Tibial artery (tissue), 4 donors: ENCODE results near the gene GLI1.

Source experiments
- DNase-seq, 2 donors: peaks; one replicate each; pipeline ENCODE4 v3.0.0-alpha.2; 2019
- H3K27ac ChIP-seq, 2 donors: fragments of 200-600 bp; sonication (generic) in 1 of 2; 1 replicate in 1 of 2; 2 replicates in 1 of 2; pipeline ENCODE4 v1.5.1; 2018 to 2019; ENCODE audit warnings: mild to moderate bottlenecking in 1 of 2
- H3K27me3 ChIP-seq, 2 donors: fragments of 200-600 bp; sonication (generic) in 1 of 2; one replicate each; pipeline versions ENCODE4 v1.5.1 to v1.6.0; 2016 to 2019
- H3K36me3 ChIP-seq, 3 donors: fragments of 200-600 bp; sonication (generic) in 2 of 3; one replicate each; pipeline ENCODE4 v1.5.1; 2016 to 2019; ENCODE audit warnings: mild to moderate bottlenecking in 2 of 3
- H3K4me1 ChIP-seq, 4 donors: fragments of 200-600 bp; sonication (generic) in 2 of 4; 1 replicate in 3 of 4; 2 replicates in 1 of 4; pipeline ENCODE4 v1.5.1; 2016 to 2019
- H3K4me3 ChIP-seq, 2 donors: fragments of 200-600 bp; sonication (generic) in 1 of 2; 1 replicate in 1 of 2; 2 replicates in 1 of 2; pipeline ENCODE4 v1.5.1; 2018 to 2019; ENCODE audit warnings: mild to moderate bottlenecking in 2 of 2
- H3K9me3 ChIP-seq, 3 donors: fragments of 200-600 bp; sonication (generic) in 1 of 3; one replicate each; pipeline ENCODE4 v1.5.1; 2016 to 2019
- intact Hi-C: fragments of 100-400 bp; cut with DNase I; formaldehyde crosslinking; loops from one replicate; pipeline ENCODE4 v1.15.0; 2023; ENCODE audit warnings: low total_unique reads
- TF ChIP-seq, protein P1 (sequence below), 2 experiments: fragments of 200-600 bp in 1 of 2; fragments of 450-650 bp in 1 of 2; IDR thresholded peaks; one replicate each; pipeline ENCODE4 v1.5.1; 2017 to 2019; ENCODE audit warnings: antibody characterized with exemption in 2 of 2, mild to moderate bottlenecking in 1 of 2, moderate library complexity in 1 of 2

GLI1 gene

GRCh38 chr12:57469296-57470164 is 9.9 kb downstream of the GLI1 start:
- Histone ChIP-seq H3K27ac (no peak overlapping the region), H3K36me3 (no peaks in the 10 kb centered on the region), H3K9me3 (no peaks in the 10 kb centered on the region), H3K27me3 (peaks cover 0 to 42% of the 10 kb centered on the region in 2 donors), H3K4me3 (no peak overlapping the region), H3K4me1 (peaks cover 0 to under 1% (median 0%) of the 10 kb centered on the region in 4 donors)
- TF ChIP-seq, protein P1, sequence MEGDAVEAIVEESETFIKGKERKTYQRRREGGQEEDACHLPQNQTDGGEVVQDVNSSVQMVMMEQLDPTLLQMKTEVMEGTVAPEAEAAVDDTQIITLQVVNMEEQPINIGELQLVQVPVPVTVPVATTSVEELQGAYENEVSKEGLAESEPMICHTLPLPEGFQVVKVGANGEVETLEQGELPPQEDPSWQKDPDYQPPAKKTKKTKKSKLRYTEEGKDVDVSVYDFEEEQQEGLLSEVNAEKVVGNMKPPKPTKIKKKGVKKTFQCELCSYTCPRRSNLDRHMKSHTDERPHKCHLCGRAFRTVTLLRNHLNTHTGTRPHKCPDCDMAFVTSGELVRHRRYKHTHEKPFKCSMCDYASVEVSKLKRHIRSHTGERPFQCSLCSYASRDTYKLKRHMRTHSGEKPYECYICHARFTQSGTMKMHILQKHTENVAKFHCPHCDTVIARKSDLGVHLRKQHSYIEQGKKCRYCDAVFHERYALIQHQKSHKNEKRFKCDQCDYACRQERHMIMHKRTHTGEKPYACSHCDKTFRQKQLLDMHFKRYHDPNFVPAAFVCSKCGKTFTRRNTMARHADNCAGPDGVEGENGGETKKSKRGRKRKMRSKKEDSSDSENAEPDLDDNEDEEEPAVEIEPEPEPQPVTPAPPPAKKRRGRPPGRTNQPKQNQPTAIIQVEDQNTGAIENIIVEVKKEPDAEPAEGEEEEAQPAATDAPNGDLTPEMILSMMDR (IDR thresholded peaks at IDR 0.05) = no peak
- no peak for DNase-seq
- intact Hi-C loops = no loop called here

DNA sequence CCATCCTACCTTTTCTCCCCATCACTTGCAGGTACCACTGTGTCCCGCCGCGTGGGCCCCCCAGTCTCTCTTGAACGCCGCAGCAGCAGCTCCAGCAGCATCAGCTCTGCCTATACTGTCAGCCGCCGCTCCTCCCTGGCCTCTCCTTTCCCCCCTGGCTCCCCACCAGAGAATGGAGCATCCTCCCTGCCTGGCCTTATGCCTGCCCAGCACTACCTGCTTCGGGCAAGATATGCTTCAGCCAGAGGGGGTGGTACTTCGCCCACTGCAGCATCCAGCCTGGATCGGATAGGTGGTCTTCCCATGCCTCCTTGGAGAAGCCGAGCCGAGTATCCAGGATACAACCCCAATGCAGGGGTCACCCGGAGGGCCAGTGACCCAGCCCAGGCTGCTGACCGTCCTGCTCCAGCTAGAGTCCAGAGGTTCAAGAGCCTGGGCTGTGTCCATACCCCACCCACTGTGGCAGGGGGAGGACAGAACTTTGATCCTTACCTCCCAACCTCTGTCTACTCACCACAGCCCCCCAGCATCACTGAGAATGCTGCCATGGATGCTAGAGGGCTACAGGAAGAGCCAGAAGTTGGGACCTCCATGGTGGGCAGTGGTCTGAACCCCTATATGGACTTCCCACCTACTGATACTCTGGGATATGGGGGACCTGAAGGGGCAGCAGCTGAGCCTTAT is 10.8 kb downstream of the GLI1 start:
- Histone ChIP-seq H3K4me3 (no peak overlapping the region), H3K9me3 (no peaks in the 10 kb centered on the region), H3K27ac (no peak overlapping the region), H3K4me1 (peaks cover 0 to 9% (median 6%) of the 10 kb centered on the region in 4 donors), H3K36me3 (no peaks in the 10 kb centered on the region), H3K27me3 (peaks cover 0 to 51% of the 10 kb centered on the region in 2 donors)
- no peak for DNase-seq
- TF ChIP-seq, protein P1 (IDR thresholded peaks at IDR 0.05) = no peak
- intact Hi-C loops = no loop called here

DNA sequence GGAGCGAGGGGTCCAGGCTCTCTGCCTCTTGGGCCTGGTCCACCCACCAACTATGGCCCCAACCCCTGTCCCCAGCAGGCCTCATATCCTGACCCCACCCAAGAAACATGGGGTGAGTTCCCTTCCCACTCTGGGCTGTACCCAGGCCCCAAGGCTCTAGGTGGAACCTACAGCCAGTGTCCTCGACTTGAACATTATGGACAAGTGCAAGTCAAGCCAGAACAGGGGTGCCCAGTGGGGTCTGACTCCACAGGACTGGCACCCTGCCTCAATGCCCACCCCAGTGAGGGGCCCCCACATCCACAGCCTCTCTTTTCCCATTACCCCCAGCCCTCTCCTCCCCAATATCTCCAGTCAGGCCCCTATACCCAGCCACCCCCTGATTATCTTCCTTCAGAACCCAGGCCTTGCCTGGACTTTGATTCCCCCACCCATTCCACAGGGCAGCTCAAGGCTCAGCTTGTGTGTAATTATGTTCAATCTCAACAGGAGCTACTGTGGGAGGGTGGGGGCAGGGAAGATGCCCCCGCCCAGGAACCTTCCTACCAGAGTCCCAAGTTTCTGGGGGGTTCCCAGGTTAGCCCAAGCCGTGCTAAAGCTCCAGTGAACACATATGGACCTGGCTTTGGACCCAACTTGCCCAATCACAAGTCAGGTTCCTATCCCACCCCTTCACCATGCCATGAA is 11.5 kb downstream of the GLI1 start:
- peaks cover 0 to 57% of the 10 kb centered on the region in 2 donors for H3K27me3 ChIP-seq
- DNase-seq = no peak
- no peaks in the 10 kb centered on the region for H3K36me3 ChIP-seq
- intact Hi-C loops = no loop called here
- TF ChIP-seq, protein P1 (IDR thresholded peaks at IDR 0.05) = no peak
- H3K27ac ChIP-seq = no peak overlapping the region
- no peaks in the 10 kb centered on the region for H3K9me3 ChIP-seq
- peaks cover 0 to 16% (median 12%) of the 10 kb centered on the region in 4 donors for H3K4me1 ChIP-seq
- H3K4me3 ChIP-seq = no peak overlapping the region

DNA sequence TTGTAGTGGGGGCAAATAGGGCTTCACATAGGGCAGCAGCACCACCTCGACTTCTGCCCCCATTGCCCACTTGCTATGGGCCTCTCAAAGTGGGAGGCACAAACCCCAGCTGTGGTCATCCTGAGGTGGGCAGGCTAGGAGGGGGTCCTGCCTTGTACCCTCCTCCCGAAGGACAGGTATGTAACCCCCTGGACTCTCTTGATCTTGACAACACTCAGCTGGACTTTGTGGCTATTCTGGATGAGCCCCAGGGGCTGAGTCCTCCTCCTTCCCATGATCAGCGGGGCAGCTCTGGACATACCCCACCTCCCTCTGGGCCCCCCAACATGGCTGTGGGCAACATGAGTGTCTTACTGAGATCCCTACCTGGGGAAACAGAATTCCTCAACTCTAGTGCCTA is 12.1 kb downstream of the GLI1 start:
- TF ChIP-seq, protein P1 (IDR thresholded peaks at IDR 0.05) = no peak
- no peak overlapping the region for H3K27ac ChIP-seq
- intact Hi-C loops = no loop called here
- no peaks in the 10 kb centered on the region for H3K36me3 ChIP-seq
- H3K4me3 ChIP-seq = no peak overlapping the region
- H3K9me3 ChIP-seq = no peaks in the 10 kb centered on the region
- H3K4me1 ChIP-seq = peaks cover 0 to 19% (median 14%) of the 10 kb centered on the region in 4 donors
- H3K27me3 ChIP-seq = peaks cover 0 to 63% of the 10 kb centered on the region in 2 donors
- no peak for DNase-seq

- no peak for DNase-seq
- Histone ChIP-seq H3K27me3 (peaks cover 0 to 70% of the 10 kb centered on the region in 2 donors), H3K9me3 (no peaks in the 10 kb centered on the region), H3K36me3 (no peaks in the 10 kb centered on the region), H3K27ac (no peak overlapping the region), H3K4me3 (no peak overlapping the region), H3K4me1 (peaks cover 0 to 19% (median 14%) of the 10 kb centered on the region in 4 donors)
- TF ChIP-seq, protein P1 (IDR thresholded peaks at IDR 0.05) = no peak
- intact Hi-C loops = no loop called here
Observed at GRCh38 chr12:57472391-57472790, 12.8 kb downstream of the GLI1 start.
